ENCODE measurements around the gene DNAJB6.
A peak's percentile ranks its signal among the peaks of the same experiment; 100 is the strongest.

DNA sequence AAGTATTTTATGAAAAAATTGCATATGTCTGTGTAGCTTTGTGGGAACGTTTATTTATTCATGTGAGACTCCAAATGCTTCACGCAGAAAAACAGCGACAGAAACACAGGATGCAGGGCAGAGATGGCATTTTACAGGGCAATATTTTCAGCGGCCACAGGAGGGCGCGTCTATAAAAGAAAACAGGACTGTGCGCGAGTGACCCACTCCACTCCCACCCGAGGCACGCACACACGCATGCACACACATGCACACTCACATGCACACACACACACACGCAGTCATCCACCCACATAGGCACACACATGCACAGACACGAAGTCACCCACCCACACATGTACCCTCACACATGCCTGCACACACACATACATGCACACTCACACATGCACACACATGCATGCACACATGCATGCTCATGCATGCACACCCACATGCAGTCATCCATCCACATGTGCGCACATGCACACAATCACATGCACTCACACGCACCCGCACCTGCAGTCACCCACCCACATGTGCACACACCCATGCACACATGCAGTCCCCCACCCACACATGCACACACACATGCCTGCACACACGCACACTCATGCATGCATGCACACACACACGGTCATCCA, 96.3 kb downstream of the DNAJB6 start:
- TF ChIP-seq, protein P1, sequence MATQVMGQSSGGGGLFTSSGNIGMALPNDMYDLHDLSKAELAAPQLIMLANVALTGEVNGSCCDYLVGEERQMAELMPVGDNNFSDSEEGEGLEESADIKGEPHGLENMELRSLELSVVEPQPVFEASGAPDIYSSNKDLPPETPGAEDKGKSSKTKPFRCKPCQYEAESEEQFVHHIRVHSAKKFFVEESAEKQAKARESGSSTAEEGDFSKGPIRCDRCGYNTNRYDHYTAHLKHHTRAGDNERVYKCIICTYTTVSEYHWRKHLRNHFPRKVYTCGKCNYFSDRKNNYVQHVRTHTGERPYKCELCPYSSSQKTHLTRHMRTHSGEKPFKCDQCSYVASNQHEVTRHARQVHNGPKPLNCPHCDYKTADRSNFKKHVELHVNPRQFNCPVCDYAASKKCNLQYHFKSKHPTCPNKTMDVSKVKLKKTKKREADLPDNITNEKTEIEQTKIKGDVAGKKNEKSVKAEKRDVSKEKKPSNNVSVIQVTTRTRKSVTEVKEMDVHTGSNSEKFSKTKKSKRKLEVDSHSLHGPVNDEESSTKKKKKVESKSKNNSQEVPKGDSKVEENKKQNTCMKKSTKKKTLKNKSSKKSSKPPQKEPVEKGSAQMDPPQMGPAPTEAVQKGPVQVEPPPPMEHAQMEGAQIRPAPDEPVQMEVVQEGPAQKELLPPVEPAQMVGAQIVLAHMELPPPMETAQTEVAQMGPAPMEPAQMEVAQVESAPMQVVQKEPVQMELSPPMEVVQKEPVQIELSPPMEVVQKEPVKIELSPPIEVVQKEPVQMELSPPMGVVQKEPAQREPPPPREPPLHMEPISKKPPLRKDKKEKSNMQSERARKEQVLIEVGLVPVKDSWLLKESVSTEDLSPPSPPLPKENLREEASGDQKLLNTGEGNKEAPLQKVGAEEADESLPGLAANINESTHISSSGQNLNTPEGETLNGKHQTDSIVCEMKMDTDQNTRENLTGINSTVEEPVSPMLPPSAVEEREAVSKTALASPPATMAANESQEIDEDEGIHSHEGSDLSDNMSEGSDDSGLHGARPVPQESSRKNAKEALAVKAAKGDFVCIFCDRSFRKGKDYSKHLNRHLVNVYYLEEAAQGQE (IDR thresholded peaks at IDR 0.05; ENCODE audit: insufficient read depth in 1 of 2, low read depth in 2 of 2, low read length in 1 of 2) = no peak
- TF ChIP-seq, protein P2, sequence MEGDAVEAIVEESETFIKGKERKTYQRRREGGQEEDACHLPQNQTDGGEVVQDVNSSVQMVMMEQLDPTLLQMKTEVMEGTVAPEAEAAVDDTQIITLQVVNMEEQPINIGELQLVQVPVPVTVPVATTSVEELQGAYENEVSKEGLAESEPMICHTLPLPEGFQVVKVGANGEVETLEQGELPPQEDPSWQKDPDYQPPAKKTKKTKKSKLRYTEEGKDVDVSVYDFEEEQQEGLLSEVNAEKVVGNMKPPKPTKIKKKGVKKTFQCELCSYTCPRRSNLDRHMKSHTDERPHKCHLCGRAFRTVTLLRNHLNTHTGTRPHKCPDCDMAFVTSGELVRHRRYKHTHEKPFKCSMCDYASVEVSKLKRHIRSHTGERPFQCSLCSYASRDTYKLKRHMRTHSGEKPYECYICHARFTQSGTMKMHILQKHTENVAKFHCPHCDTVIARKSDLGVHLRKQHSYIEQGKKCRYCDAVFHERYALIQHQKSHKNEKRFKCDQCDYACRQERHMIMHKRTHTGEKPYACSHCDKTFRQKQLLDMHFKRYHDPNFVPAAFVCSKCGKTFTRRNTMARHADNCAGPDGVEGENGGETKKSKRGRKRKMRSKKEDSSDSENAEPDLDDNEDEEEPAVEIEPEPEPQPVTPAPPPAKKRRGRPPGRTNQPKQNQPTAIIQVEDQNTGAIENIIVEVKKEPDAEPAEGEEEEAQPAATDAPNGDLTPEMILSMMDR (IDR thresholded peaks at IDR 0.05) = peak; percentile 84
- TF ChIP-seq POLR2AphosphoS5 (IDR thresholded peaks at IDR 0.05; ENCODE audit: low read depth, low read length) = no peak
